NCI-H2081 (cell line): ENCODE data around the gene CCIN.
"Not testable (repeated sequence)": the region's sequence is repeated elsewhere in the genome, so short reads cannot be mapped to it uniquely, and the experiment has no call there.

Experiments used
- DNase-seq, 2 experiments: peaks; one replicate each; lab custom pipeline; 2025; lab: John Stamatoyannopoulos, UW

CCIN gene

DNA sequence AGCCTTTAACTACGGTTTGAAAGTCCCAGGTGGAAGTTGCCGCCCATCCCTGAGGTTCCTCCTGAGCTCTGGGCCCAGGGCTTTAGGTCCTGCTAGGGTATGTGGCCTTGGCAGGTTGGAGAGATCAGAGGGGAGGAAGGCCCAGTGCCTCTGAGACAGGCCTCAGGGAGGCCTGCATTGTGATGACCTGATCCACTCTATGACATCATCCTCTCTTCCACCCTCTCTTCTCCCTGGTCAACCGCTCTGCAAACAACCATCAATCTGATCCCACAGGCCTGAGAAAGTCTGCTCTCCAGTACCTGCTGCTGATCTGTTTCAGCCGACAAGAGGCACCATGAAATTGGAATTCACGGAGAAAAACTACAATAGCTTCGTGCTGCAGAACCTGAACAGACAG is at the start of gene CCIN:
Gene CCIN (plus strand): TSS at position 223 of the 400 bp plus-strand sequence. CDS start 115 bp downstream, at position 338.
- no peak for DNase-seq

DNA sequence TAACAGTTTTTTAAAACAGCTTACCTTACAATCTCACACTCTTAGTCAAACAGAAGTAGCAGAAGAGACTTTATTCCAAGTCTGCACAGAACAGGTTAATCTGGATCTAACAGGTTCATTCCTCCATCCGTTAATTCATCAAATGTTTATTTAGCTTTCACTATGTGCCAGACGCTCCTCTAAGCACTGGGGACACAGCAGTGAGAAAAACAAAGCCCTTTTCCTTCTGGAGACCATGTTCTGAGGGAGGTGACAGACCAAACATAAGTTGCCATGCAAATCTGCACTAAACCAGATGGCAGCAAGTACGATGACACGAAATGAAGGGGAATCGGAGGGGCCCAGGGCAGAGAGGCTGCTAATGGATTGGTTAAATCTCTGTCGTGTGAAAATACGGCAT is 49.7 kb upstream of the CCIN start:
- DNase-seq, result no peak

DNA sequence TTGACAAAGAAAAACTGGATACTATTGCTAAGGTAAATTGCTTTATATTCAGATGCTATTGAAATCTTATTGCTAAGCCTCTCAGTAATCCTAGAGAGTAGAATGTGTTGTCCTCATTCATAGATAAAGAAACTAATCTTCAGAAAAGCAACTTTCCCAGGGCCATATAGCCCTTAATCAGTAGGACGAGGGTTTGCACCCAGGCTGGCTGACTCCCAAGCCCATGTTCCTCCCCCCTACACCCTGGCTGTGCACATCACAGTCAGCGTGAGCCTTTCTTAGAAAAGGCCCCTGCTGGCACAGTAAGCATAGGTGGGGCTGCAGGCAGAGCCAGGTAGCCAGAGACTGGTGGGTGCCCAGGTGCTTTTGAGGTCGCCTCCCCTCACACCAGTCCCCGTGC is 48.5 kb upstream of the CCIN start:
- no peak for DNase-seq

DNA sequence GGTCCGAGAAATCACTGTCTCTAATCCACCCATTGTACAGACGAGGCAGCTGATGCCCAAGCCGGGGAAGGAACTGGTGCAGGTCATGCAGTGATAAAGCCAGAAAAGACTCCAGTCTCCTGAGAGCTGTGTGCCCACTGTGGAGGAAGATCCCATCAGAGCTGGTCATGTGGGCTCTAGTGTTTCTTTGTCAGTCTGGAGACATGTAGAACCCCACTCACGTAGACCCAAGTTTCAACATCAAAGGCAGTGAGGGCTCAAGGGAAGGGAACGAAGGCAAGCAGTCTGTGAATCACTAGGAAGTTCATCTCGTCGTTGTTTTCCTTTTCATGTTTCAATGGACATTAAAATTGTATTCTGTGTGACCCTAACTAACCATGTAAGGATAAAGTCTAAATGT is 47.2 kb upstream of the CCIN start:
- no peak for DNase-seq

DNA sequence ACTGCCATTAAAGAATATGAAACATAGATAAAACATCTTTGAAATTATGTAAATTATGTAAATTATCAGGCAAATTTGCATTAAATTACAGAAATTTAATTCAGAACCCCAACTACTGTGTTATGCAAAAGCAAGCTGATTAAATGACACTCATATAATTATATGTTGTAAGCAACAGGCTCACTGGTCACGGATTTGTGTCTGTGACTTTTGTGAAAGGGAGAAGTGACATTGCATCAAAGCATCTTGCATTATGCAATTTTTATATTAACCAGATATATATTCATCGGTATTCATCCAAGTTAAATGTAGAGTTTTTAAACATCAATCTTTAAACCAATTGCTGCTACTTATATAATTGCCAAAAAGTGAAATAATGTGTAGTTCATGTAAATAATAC is 45.7 kb upstream of the CCIN start:
- DNase-seq, result no peak

DNA sequence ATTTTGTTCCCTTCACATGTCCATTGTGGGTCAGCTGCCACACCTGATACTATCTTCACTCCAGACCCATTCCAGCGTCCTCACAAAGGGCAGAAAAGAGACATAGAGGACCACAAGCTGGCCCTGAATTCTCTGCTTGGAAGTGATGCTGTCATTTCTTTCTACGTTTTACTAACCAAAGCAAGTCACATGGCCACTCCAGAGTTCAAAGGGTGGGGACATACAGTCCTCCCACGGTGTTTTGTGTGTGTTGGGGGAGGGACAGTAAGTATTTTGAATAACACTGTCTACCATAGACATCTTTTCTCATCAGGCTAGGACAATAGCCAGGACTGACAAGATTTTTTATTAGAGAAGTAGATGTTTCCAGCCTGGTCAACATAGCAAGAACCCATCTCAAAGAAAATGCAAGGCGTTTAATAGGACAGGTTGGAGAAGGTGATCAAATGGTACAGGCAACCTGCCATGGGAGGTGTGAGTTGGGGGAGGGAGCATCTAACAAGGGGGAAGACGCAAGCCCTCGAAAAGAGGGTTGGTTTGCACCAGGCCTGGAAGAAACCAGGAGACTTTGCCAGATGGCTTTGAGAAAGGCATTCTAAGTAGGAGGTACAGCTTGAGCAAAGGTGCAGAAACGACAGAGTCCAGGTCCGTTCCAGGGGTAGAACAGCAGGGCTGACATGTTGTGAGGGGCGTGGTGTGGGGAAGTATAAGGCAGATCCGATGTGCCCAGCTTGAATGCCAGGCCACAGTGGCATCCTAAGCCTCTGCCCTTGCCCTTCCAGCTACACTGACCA is 43.9 kb upstream of the CCIN start:
- DNase-seq, result no peak

DNA sequence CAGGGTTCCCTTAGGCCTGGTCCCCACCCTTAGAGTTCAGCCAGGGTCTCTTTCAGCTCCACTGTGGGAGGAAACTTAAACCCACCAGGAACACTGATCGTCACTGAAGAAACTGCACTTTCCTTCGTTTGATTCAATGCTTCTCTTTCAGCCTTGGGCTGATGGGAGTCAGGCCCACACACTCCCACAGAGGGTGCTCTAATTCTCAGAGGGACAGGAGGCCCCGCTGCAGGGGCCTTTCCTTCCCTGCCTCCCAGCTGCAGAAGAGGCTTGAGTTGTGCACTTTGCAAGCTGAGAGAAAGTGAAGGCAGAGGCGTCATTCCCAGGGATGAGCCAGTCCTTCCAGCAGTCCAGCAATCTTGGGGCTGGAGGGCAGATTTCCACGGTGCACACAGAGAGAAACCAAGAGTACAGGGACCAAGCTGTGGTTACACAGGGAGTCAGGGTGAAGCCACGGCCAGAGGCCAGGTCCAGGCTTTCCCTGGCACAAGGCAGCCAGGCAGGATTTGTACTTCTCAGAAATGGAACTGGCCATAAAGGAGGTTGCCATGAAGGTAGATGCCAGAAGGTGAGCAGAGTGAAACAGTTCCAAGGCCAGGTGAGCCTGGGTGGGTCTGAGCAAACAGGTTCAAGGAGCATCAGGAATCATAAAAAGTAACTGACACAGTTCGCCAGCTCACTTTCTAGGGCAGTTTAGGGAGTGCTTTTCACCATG is 43.0 kb upstream of the CCIN start:
- no peak for DNase-seq

DNA sequence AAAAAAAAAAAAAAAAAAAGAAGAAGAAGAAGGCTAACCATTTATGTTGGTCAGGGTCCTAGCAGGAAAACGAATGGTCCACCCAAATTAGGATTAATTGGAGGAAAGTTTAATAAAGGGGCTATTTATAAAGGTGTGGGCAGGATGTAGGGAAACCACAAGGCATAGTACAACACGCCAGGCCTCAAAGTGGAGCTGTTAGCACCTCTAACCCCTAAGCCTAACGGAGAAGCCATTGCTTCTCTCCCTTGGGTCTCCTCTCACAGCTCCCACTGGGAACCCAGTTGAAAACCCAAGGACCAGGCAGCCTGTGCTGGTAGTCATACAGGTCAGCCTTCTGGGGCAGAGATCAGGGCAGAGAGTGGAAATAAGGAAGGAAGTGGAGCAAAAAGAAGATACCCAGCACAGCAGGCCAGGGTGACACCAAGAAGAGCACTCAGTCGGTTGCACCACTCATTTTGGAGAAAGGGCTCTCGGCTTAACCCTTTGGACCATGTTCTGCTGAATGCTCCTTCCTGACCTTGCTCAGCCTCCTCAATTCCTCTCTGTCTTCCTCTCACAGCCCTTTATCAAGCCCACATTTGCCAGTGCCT is 41.4 kb upstream of the CCIN start:
- DNase-seq, result no peak

DNA sequence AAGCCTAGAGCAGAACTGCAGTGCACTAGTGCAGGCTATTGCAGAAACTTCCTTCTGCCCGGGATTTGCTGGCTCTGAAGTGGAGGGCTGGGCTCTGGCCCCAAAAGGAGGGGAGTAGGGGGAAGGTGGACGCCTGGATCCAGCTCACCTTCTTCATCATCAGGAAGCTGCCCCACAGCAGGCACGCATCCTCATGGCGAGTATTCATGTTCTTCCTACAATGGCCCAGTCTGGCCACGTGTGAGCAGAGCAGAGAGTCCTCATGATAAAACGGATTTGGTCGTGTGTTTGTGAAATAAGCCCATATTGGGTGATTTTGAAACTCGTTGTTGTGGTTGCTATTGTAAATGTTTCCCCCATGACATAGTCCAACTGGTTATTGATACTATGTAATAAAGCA is 40.8 kb upstream of the CCIN start:
- DNase-seq, result no peak

DNA sequence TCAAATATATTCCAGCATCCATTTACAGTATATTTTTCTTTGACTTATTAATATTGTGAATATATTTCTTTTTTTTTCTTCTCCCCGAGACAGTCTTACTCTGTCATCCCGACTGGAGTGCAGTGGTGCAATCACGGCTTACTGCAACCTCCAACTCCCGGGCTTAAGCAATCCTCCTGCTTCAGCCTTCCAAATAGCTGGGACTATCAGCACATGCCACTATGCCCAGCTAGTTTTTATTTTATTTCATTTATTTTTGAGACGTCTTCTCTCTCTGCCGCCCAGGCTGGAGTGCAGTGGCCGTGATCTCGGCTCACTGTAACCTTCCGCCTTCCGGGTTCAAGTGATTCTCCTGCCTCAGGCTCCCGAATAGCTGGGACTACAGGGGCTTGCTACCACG is 40.0 kb upstream of the CCIN start:
- no peak for DNase-seq

DNA sequence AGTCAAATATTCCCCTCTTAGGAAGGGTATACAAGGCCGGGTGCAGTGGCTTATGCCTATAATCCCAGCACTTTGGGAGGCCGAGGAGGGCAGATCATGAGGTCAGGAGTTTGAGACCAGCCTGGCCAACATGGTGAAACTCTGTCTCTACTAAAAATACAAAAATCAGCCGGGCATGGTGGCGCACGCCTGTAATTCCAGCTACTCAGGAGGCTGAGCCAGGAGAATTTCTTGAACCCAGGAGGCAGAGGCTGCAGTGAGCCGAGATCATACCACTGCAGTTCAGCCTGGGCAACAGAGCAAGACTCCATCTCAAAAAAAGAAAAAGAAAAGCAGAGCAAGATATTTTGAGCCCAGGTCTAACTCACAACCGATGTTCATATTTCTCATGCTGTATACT is 37.5 kb upstream of the CCIN start:
- not testable (repeated sequence) for DNase-seq

DNA sequence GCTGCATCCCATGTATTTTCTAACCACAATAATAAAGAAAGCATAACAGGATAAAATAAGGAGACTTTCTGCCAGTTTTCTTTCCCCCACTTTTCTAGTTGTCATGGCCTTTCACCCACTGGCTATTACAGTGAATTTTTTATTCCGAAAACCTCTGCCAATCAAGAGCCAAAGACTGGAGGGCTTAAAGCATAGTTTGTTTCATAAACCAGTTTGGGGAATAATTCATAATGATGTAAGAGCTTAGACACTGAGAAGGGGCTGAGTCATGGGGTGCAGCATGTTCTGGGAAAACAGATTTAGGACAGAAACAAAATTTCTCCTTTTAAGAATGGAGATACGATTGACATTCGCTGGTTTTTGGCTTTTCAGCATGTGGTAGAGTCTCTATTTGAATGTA is 37.1 kb upstream of the CCIN start:
- no peak for DNase-seq

DNA sequence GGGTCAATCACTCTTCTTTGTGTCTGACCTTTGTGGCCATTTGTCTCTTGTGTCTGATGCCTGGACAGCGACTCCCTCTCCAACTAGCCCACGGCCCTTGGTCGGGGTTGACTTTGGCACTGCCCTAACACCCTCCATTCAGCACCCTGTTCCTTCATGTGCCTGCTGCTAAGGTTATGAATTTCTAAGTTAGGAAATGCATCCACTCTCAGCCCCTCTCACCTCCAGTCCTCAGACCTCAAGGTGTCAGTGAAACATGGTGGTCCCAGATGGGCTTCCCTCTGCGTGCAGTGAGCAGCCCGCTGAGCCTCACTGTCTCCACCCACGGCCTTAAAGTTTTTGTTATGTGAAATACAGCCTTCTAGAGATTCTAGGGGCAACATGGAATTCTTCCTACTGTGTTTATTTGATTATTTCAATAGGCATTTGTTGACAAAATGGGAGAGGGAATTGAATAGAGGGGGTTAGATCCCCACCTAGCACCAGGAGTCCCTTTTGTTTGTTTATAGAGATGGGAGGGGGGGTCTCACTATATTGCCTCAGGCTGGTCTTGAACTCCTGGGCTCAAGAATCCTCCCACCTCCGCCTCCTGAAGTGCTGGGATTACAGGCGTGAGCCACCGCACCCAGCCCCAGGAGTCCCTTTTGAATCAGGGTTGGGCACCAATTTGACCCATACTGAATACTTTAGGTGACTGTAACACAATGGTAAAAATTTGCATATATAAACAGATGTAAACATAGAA is 34.3 kb upstream of the CCIN start:
- no peak for DNase-seq

DNA sequence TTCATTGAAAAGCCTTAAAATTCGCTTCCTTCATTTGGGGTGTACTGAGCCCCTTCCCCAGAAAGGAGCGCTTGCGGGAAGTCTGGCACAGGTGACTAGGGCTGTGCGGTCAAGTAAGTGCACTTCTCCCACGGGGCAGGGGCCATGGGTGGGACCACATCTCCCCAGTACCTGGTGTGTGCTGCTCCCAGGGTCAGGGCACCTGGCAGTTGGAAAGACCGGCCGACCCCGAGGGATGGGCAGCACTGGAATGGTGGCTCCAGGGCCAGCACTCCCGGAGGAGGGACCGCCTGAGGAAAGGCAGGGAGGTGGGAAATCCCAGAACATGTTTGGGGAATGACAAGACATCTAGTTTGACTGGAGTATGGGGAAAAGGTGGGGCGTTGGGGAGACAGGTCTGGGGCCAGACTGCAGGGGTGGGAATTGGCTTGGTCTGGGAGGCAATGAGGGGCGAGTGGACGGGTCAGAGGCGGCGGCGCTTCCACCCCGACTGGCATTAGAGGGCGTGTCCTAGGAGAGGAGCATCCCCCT is 33.4 kb upstream of the CCIN start:
- no peak for DNase-seq

DNA sequence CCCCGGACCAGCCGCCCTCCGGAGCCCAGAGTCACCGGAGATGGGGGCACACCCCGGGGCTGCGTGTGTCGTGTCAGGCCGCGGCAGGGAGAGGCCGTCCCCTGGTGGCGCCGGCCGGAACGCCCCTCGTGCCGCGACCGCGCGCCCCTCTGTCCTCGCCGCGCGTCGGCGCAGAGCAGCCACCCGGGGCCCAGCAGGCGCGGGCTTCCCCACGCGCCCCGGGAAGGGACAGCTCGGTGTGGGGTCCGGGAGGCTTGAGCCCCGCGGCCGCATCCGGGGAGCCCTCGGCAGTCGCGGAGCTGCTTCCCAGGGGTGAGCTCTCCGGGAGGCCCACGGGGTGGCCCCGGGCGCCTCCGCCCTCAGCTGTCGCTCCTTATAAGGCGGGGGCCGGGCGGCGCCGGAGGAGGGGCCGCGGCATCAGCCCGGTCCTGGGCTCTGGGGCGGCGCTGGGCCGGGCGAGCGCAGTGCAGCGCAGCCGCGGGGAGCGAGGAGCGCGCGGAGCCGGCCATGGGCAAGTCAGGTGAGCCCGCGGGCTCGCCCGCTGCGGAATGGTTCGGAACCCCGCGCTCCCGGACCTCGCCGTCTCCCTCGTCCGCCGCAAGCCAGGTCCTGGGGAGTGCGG is 32.8 kb upstream of the CCIN start, which contains the start of gene GLIPR2:
Gene GLIPR2 (plus strand): TSS at position 462 of the 622 bp plus-strand sequence. CDS start 46 bp downstream, at position 508.
- peak; percentile 64 to 78 for DNase-seq

DNA sequence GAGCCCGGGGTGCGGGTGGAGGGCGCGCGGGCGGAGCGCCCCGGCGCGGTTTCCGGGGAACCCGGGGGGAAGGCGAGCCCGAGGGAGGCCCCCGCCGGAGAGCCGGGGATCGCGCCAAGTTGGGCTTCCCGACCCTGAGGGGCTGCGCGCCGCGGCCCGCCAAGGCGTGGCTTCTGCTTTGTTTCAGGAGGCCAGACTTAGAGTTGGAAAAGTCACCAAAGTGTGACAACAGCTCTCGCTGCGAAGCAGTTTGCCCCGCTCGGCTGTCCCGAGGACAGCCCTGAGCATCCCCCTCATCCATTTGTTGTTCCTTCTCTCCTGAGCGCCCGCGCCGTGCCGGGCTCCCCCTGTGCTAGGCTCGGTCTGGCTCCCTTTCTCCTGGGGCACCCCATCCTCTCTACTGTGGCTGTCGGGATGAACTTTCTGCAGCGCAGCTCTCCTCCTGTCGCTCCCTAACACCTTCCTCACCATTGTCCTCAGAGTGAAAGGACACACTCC is 32.2 kb upstream of the CCIN start:
- no peak for DNase-seq

DNA sequence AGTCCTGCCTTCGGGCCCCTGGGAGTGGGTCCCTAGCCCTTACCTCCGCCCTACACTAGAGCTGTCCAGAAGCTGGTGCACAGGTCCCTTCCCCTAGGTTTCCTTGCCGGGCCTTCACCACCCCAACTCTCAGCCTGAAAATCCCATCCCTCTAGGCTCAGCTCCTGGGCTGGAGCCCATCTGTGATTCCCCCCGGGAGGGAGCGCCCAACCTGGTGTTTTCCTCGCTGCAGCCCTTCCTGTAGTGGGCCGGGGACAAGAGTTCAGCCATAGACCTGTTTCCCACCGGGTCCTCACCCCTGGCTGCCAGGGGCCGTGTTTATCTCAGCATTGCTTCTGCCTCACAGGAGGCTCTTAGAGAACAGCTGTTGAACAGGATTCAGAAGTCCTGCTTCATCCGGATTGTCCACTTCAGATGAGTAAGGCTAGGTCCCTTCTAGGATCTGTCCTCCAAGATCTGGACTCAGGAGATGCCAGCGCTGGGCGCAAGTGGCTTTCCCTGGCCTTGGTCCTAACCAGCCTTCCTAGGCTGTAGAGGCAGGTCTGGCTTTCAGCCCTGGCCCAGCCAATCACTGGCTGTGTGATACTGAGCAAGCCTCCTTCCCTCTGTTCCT is 31.7 kb upstream of the CCIN start:
- no peak for DNase-seq

DNA sequence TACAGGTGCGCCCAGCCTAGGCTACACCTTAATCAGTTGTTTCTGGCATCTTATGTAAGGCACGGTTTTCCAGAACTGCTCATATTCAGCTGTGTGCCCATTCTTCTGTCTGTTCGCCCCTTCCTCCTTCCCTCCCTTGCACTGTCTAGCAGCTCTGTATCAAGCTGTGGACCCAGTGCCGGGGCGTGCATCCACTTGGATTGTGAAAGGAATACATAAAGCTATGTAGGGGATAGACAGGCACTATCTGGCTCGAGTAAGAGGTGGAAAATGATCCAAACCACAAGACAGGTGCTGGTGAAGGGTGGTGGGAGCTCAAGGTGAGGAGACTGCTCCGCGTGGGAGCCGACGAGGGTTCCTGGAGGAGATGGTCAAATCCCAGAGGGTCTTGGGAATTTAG is 30.7 kb upstream of the CCIN start:
- no peak for DNase-seq

DNA sequence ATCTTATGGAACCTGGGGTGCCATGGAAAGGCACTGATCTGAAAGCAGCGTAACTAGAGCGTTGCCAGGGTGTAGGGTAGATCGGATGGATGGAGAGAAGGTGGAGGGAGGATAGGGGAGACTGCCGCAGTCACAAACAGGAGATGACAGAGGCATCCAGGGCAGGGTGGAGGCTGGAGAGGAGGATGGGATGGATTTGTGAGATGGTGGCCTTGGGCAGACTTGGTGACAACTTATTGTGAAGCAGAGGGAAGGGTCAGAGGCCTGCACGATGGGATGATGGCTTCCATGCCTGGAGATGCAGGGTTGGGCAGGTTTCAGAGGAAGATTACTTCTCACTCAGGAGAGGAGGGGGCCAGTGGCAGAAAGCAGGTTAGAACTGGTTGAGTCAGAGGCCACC is 30.3 kb upstream of the CCIN start:
- no peak for DNase-seq

DNA sequence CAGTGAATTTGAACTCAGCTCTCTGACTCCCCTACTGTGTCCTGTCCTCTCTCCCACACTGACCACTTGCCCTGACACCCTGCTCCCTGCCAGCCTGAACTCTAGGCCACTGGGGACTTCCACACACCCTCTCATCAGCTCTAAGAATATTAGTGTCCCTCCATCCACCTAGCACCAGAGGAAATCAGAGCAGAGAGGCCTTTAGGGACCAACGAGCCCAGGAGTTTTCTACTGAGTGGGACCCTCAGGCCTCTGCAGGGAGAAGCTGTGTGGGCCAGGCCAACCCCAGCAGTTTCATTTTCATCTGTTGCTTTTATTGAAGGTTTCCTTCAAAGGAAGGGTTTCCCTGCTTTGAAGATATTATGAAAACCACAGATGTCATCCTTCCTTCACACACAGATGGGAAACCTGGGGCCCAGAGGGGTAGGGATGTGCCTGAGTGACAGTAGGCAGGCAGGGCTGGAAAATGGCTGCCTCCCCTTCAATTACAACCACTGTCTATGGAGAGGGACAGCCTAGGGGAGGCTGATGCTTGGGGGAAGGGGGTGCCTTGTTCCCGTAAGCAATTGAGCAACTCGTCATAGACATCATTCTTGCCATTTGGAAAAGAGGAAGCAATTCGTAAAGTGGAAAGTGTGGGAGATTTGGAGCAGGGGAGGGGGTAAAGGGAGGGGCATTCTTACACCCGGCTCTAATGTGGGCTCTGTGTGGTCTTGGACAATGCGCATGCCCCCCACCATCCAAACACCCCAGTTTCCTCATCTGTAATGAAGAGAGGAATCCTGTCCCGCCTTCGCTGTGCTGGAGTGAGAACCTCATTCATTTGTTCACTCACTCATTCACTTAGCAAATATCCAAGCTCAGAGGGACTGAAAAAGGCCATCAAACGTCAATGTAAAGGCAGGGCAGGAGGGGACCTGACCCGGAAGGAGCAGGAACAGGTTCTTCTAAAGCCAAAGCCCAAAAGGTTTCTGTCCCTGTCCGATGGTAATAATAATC is 28.8 kb upstream of the CCIN start:
- DNase-seq, result no peak
